ENCODE data around the gene ZFP36. TPM values are rescaled to one million over a fixed set of nuclear protein-coding genes. Genes with fewer than 3 reads are reported as not detected.

Gene ZFP36
- total and polyA plus RNA-seq, 2 donors (not counting 1 experiment from before 2014, with no cell fraction given), result 260 to 1,633 TPM

DNA sequence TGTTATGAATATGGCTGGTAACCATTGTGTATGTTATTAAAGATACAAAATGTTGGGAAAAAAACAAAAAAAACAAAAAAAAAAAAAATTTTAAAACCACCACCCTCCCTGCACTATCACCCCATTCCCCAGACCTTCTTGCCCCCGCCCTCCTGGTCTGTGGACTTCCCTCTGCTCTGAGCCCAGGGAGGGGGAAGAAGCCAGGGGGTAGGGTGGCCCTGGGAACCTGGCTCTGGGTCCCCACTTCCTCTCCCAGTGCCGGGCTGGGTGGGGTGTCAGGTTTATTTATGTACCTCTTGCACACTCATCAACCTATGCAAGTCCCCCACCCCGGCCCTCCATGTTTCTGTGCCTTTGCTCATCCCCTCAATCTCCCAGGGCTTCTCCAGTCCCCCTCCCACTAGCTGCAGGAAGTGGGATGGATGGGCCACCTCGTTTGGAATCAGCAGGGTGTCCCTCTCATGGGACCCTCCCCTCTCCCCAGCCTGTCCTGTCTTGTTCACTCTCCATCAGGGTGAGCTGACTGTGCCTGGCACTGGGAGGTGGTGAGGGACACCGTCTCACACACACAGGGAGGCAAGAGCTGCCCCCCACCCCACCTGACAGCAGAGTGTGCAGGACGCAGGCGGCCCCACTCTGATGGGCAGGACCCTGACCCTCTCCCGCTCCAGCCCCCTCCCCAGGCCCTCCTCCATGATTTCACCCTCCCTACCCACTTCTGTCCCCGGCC, 21.6 kb upstream of the ZFP36 start:
- Histone ChIP-seq H3K4me1 (ENCODE audit: control insufficient read depth in 2 of 2, insufficient read depth in 2 of 2, low read length in 2 of 2) (peaks cover 5 to 15% of the 10 kb centered on the region in 2 donors), H3K27ac (ENCODE audit: low read length in 2 of 2) (no peak overlapping the region), H2AFZ (ENCODE audit: insufficient read depth, low read depth, low read length, poor library complexity, severe bottlenecking) (no peak overlapping the region), H3K9ac (ENCODE audit: low read length) (no peak overlapping the region), H3K4me2 (replicated peaks; ENCODE audit: low read depth, low read length, poor library complexity, severe bottlenecking) (no peak overlapping the region), H3K79me2 (ENCODE audit: control insufficient read depth, insufficient read depth, low read length) (peaks cover 11% of the 10 kb centered on the region), H4K20me1 (ENCODE audit: control insufficient read depth, insufficient read depth, low read length, poor library complexity, severe bottlenecking) (peaks cover 4% of the 10 kb centered on the region), H3K9me3 (ENCODE audit: control extremely low read depth in 1 of 3, control insufficient read depth in 2 of 3, insufficient read depth in 1 of 3, low read length in 2 of 3) (no peaks in the 10 kb centered on the region), H3K36me3 (replicated peaks in 1 of 2; ENCODE audit: control extremely low read depth in 1 of 2, control insufficient read depth in 1 of 2, extremely low read depth in 1 of 2, insufficient read depth in 2 of 2, low read length in 1 of 2) (peaks cover 3 to 87% of the 10 kb centered on the region in 2 experiments), H3K4me3 (ENCODE audit: control extremely low read depth in 1 of 5, extremely low read depth in 1 of 5, insufficient read depth in 1 of 5, low read depth in 2 of 5, low read length in 4 of 5) (no peak overlapping the region), H3K27me3 (replicated peaks in 1 of 4; ENCODE audit: control extremely low read depth in 1 of 4, control insufficient read depth in 3 of 4, insufficient read depth in 4 of 4, low read length in 3 of 4) (no peaks in the 10 kb centered on the region)
- TF ChIP-seq, protein P1, sequence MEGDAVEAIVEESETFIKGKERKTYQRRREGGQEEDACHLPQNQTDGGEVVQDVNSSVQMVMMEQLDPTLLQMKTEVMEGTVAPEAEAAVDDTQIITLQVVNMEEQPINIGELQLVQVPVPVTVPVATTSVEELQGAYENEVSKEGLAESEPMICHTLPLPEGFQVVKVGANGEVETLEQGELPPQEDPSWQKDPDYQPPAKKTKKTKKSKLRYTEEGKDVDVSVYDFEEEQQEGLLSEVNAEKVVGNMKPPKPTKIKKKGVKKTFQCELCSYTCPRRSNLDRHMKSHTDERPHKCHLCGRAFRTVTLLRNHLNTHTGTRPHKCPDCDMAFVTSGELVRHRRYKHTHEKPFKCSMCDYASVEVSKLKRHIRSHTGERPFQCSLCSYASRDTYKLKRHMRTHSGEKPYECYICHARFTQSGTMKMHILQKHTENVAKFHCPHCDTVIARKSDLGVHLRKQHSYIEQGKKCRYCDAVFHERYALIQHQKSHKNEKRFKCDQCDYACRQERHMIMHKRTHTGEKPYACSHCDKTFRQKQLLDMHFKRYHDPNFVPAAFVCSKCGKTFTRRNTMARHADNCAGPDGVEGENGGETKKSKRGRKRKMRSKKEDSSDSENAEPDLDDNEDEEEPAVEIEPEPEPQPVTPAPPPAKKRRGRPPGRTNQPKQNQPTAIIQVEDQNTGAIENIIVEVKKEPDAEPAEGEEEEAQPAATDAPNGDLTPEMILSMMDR (IDR thresholded peaks at IDR 0.05), result no peak
- no peak for TF ChIP-seq EZH2 (IDR thresholded peaks at IDR 0.05; ENCODE audit: borderline replicate concordance, insufficient read depth, low read depth, low read length, poor library complexity, severe bottlenecking)
- Mint-ChIP-seq H3K4me3 (no peak overlapping the region), H3K27me3 (no peaks in the 10 kb centered on the region), H3K9me3 (ENCODE audit: insufficient read depth) (no peaks in the 10 kb centered on the region), H3K4me1 (peaks cover 18% of the 10 kb centered on the region), H3K27ac (no peak overlapping the region)
- intact Hi-C loops (cut with micrococcal nuclease), result no loop called here
- WGBS (ENCODE audit: insufficient coverage), result 0% methylated on average over 1 of the region's 9 CpGs
- CTCF ChIA-PET, result no interaction called here
- POLR2A ChIA-PET, result interaction anchor here (0.7 kb wide), 1 partner anchor 18 kb away, joined by 5 read pairs; no protein-coding TSS in a partner anchor
- DNase-seq, result no peak
- ATAC-seq (ENCODE audit: low read depth), result no peak

DNA sequence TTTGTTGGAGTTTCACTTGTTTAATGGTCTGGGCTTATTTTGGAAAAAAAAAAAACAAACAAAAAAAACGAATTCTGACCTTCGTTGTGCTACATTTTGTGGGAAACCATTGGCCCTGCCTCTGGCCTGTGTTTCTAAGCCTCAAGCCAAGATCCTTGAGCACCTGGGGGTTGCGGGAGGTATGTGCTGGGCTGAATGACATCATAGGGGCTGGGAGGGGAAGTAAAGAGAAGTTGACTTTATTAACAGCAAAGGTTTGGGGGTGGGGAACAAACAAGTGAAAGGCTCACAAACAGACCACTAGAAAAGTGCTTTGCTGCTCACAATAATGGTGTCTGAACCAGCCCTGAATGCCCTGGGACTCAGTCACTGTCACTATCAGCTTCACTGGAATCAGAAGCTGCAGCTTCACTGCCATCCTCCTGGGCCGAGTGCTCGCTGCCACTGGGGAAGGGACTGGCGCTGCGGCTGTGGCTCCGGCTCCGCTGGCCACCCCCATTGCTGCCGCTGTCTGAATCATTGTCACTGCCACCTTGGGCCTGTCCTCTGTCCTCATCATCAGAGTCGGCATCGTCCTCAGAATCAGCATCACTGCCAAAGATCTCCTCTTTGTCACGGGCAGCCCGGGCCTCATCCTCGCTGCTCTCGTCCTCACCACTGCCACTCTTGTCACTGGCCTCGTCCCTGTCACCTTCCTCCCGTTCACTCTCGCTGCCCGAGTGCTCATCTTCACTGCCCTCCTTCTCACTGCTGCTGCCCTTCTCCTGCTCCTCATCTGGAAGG, 20.8 kb upstream of the ZFP36 start:
- Histone ChIP-seq H3K27ac (ENCODE audit: low read length in 2 of 2) (no peak overlapping the region), H3K4me3 (ENCODE audit: control extremely low read depth in 1 of 5, extremely low read depth in 1 of 5, insufficient read depth in 1 of 5, low read depth in 2 of 5, low read length in 4 of 5) (no peak overlapping the region), H3K79me2 (ENCODE audit: control insufficient read depth, insufficient read depth, low read length) (peaks cover 18% of the 10 kb centered on the region), H4K20me1 (ENCODE audit: control insufficient read depth, insufficient read depth, low read length, poor library complexity, severe bottlenecking) (peaks cover 9% of the 10 kb centered on the region), H3K4me1 (ENCODE audit: control insufficient read depth in 2 of 2, insufficient read depth in 2 of 2, low read length in 2 of 2) (peaks cover 9 to 20% of the 10 kb centered on the region in 2 donors), H3K4me2 (replicated peaks; ENCODE audit: low read depth, low read length, poor library complexity, severe bottlenecking) (no peak overlapping the region), H3K9ac (ENCODE audit: low read length) (no peak overlapping the region), H2AFZ (ENCODE audit: insufficient read depth, low read depth, low read length, poor library complexity, severe bottlenecking) (no peak overlapping the region), H3K9me3 (ENCODE audit: control extremely low read depth in 1 of 3, control insufficient read depth in 2 of 3, insufficient read depth in 1 of 3, low read length in 2 of 3) (no peaks in the 10 kb centered on the region), H3K36me3 (replicated peaks in 1 of 2; ENCODE audit: control extremely low read depth in 1 of 2, control insufficient read depth in 1 of 2, extremely low read depth in 1 of 2, insufficient read depth in 2 of 2, low read length in 1 of 2) (peaks cover 0 to 80% of the 10 kb centered on the region in 2 experiments), H3K27me3 (replicated peaks in 1 of 4; ENCODE audit: control extremely low read depth in 1 of 4, control insufficient read depth in 3 of 4, insufficient read depth in 4 of 4, low read length in 3 of 4) (no peaks in the 10 kb centered on the region)
- DNase-seq (no peak), ATAC-seq (ENCODE audit: low read depth) (no peak)
- Mint-ChIP-seq H3K9me3 (ENCODE audit: insufficient read depth) (no peaks in the 10 kb centered on the region), H3K4me3 (no peak overlapping the region), H3K27ac (no peak overlapping the region), H3K4me1 (peaks cover 22% of the 10 kb centered on the region), H3K27me3 (no peaks in the 10 kb centered on the region)
- intact Hi-C loops (cut with micrococcal nuclease), result no loop called here
- WGBS (ENCODE audit: insufficient coverage), result 94% methylated on average over 16 of the region's 20 CpGs
- TF ChIP-seq, protein P1 (IDR thresholded peaks at IDR 0.05), result no peak
- TF ChIP-seq EZH2 (IDR thresholded peaks at IDR 0.05; ENCODE audit: borderline replicate concordance, insufficient read depth, low read depth, low read length, poor library complexity, severe bottlenecking), result no peak
- ChIA-PET CTCF (no interaction called here), POLR2A (no interaction called here)

All from B cell (primary cell).